NCI-H2227 treated with DMSO at 0.1 percent for 48 hours (cell line): ENCODE results near the gene EMID1.
"Not testable (repeated sequence)": the region's sequence is repeated elsewhere in the genome, so short reads cannot be mapped to it uniquely, and the experiment has no call there.

Experiments
- DNase-seq: peaks from one replicate; lab custom pipeline; 2025; lab: John Stamatoyannopoulos, UW

EMID1 gene

GRCh38 chr22:29211066-29211465 is 5.4 kb downstream of the EMID1 start:
- DNase-seq, result no peak

GRCh38 chr22:29211466-29211865 is 5.8 kb downstream of the EMID1 start:
- no peak for DNase-seq

GRCh38 chr22:29212743-29213142 is 7.0 kb downstream of the EMID1 start:
- DNase-seq, result no peak

- no peak for DNase-seq
Measured at GRCh38 chr22:29213493-29213892, 7.8 kb downstream of the EMID1 start.

GRCh38 chr22:29214232-29214631 is 8.5 kb downstream of the EMID1 start:
- no peak for DNase-seq

GRCh38 chr22:29215012-29215860 is 9.5 kb downstream of the EMID1 start:
- no peak for DNase-seq

- no peak for DNase-seq
Measured at GRCh38 chr22:29216011-29216872, 10.5 kb downstream of the EMID1 start.

GRCh38 chr22:29216873-29217666 is 11.4 kb downstream of the EMID1 start:
- DNase-seq, result no peak

- no peak for DNase-seq
Measured at GRCh38 chr22:29217827-29218757, 12.4 kb downstream of the EMID1 start.

- no peak for DNase-seq
Measured at GRCh38 chr22:29218758-29219408, 13.2 kb downstream of the EMID1 start.

GRCh38 chr22:29219409-29219782 is 13.7 kb downstream of the EMID1 start:
- not testable (repeated sequence) for DNase-seq

- no peak for DNase-seq
Measured at GRCh38 chr22:29219881-29220670, 14.4 kb downstream of the EMID1 start.

GRCh38 chr22:29224121-29224858 is 18.6 kb downstream of the EMID1 start:
- no peak for DNase-seq

GRCh38 chr22:29224859-29225410 is 19.2 kb downstream of the EMID1 start:
- DNase-seq, result no peak

GRCh38 chr22:29225422-29226090 is 19.9 kb downstream of the EMID1 start:
- no peak for DNase-seq

GRCh38 chr22:29226351-29226981 is 20.8 kb downstream of the EMID1 start:
- DNase-seq, result no peak

GRCh38 chr22:29230972-29231875 is 25.5 kb downstream of the EMID1 start:
- no peak for DNase-seq
